ENCODE data around the gene IFI44L.

- no peak for TF ChIP-seq CTCF (IDR thresholded peaks at IDR 0.05; ENCODE audit: insufficient read depth, low read length, poor library complexity, severe bottlenecking)
- no peak for TF ChIP-seq EZH2phosphoT487 (conservative IDR thresholded peaks at IDR 0.05; ENCODE audit: low read length)
Measured at GRCh38 chr1:78683079-78683478, 62.8 kb downstream of the IFI44L start.

Measured in SU-DHL-6 (cell line).